Retinal pigment epithelial cell (primary cell): ENCODE measurements around the gene PODXL.

ENCODE experiments used
- DNase-seq: peaks from one replicate; pipeline ENCODE4 v3.0.0-alpha.2; 2010; ENCODE audit warnings: low read depth
- H3K4me3 ChIP-seq: 2 replicates; pipeline ENCODE4 v1.5.1; 2011; ENCODE audit warnings: mild to moderate bottlenecking, low read length, control low read depth, moderate library complexity
- TF ChIP-seq, protein P1 (sequence below): conservative IDR thresholded peaks from 2 replicates; pipeline ENCODE4 v1.5.1; 2011; ENCODE audit warnings: low read depth, low read length, control low read depth, inconsistent platforms

Gene PODXL

GRCh38 chr7:131555552-131556052, 826 bp downstream of the PODXL start:
- DNase-seq: no peak
- TF ChIP-seq, protein P1, sequence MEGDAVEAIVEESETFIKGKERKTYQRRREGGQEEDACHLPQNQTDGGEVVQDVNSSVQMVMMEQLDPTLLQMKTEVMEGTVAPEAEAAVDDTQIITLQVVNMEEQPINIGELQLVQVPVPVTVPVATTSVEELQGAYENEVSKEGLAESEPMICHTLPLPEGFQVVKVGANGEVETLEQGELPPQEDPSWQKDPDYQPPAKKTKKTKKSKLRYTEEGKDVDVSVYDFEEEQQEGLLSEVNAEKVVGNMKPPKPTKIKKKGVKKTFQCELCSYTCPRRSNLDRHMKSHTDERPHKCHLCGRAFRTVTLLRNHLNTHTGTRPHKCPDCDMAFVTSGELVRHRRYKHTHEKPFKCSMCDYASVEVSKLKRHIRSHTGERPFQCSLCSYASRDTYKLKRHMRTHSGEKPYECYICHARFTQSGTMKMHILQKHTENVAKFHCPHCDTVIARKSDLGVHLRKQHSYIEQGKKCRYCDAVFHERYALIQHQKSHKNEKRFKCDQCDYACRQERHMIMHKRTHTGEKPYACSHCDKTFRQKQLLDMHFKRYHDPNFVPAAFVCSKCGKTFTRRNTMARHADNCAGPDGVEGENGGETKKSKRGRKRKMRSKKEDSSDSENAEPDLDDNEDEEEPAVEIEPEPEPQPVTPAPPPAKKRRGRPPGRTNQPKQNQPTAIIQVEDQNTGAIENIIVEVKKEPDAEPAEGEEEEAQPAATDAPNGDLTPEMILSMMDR: no peak
- H3K4me3 ChIP-seq: peak overlapping the region; percentile 51

- TF ChIP-seq, protein P1: no peak
- no peak for DNase-seq
- peak overlapping the region; percentile 51 for H3K4me3 ChIP-seq
These were observed 1.4 kb downstream of the PODXL start for GRCh38 chr7:131554880-131555516.

DNA sequence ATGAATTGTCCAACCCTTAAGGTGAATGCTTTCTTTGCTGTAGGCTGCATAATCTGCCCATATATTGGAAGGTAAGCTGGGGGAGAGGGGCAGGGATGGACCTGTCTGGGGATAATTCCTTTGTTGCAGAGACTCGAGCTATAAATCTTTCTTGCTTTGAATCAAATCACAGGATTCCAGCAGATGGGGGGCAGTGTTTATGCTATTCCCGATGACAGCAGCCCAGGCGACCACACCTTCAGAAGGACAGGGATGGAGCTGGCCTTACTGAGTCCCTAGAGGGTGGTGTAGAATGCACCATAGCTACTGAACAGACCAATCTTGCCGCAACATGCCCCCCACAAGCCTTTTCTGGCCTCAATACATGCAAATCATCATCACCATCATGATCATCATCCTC, 2.5 kb downstream of the PODXL start:
- H3K4me3 ChIP-seq: no peak overlapping the region
- no peak for DNase-seq
- TF ChIP-seq, protein P1: no peak

GRCh38 chr7:131552053-131552452, 4.4 kb downstream of the PODXL start:
- no peak overlapping the region for H3K4me3 ChIP-seq
- TF ChIP-seq, protein P1: no peak

GRCh38 chr7:131550846-131551245, 5.6 kb downstream of the PODXL start:
- DNase-seq: no peak
- TF ChIP-seq, protein P1: no peak
- H3K4me3 ChIP-seq: no peak overlapping the region

More at GRCh38 chr7:131552053-131552452, 4.4 kb downstream of the PODXL start:
- DNase-seq: no peak

DNA sequence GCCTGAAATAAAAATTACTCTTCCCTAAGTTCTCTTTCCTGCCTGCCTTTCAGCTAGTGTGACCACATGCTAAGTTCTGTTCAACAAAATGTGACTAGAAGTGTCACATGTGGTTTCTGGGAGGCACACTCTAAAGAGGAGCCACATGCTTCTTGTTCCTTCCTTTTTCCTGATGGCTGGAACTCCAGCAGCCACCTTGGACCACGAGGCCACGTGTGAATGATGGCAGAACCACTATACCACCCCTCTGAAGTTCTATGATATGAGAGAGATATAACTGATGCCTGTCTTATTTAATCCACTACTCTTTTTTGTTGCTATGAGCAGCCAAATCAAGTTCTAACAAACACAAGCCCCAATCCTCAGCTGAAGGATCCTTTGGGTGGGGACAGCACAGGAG, 8.1 kb downstream of the PODXL start:
- TF ChIP-seq, protein P1: no peak
- H3K4me3 ChIP-seq: no peak overlapping the region
- DNase-seq: no peak

DNA sequence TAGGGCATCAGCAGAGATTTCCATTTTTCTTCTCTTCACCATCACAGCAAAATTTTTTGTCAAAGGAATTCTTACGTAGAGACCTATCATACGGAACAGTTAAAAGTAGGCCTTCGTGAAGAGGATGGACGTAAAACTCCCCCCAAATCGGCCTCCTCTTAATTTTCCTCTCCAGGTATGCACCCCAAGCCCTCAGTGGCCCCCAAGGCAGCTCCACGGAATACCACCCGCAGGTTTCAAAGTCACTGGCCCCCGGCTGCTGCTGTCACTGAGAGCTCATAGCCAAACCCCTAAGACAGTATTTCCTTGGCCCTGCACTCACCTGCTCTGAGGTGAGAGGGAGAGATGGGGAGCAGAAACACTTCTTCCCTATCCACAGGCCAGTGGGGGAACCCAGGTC, 8.8 kb downstream of the PODXL start:
- TF ChIP-seq, protein P1: no peak
- no peak overlapping the region for H3K4me3 ChIP-seq
- no peak for DNase-seq
